ENCODE measurements around the gene RAD51B. TPM values are rescaled to one million over a fixed set of nuclear protein-coding genes. Genes with fewer than 3 reads are reported as not detected.
A peak's percentile ranks its signal among the peaks of the same experiment; 100 is the strongest.

Gene RAD51B
- total and polyA plus RNA-seq, 9 of the 15 experiments (the other 6 are each of a cell fraction or from before 2014, with no cell fraction given) = 8.5 to 17.3 (median 11.3) TPM

DNA sequence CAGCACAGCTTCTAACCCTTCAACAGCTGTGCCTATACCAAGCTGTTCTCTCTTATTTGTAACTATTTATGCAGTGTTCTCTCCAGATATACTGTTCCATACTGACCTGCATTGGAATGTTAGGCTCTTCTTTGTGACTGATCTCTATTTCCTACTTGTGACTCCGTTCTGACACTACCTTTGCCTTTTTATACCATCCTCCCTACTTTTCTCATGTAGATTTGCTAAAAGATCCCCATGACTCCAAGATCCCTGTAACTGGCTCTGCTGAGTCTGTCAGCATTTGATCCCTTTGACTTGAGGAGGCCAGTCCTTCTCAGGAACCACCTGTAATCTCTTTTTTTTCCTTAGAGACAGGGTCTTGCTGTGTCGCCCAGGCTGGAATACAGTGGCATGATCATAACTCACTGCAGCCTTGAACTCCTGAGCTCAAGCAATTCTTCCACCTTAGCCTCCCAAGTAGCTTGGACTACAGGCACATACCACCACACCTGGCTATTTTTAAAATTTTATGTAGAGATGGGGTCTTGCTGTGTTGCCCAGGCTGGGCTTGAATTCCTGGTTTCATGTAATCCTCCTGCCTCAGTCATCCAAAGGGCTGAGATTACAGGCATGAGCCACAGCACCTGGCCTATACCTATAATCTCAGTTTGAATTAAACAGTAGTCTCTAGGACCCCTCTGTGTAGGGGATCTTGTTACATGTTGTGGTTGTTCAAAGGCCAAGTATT, 605.0 kb downstream of the RAD51B start:
- FAIRE-seq (no peak), ATAC-seq (no peak), DNase-seq (ENCODE audit: extremely low read depth in 1 of 4, low spot score in 3 of 4) (no peak)
- no TSS peak for BruUV-seq (replicated peaks)
- ChIA-PET POLR2A (no interaction called here), CTCF (ENCODE audit: low intra/inter-chr PET ratio) (no interaction called here)
- intact Hi-C loops (cut with micrococcal nuclease) = no loop called here
- H2AFZ ChIP-seq (ENCODE audit: low read depth, low read length) = no peak overlapping the region
- no peak overlapping the region for H3K4me3 ChIP-seq
- H3K9ac ChIP-seq (ENCODE audit: insufficient read depth in 1 of 2, low read depth in 2 of 2, low read length in 2 of 2) = no peak overlapping the region
- H4K20me1 ChIP-seq (replicated peaks; ENCODE audit: control insufficient read depth, insufficient read depth, low read length) = no peaks in the 10 kb centered on the region
- no peak overlapping the region for H3K4me2 ChIP-seq (ENCODE audit: insufficient read depth, low read length)
- H3K4me1 ChIP-seq (replicated peaks in 1 of 2; ENCODE audit: control insufficient read depth in 2 of 2, insufficient read depth in 2 of 2, low read length in 2 of 2) = peaks cover 0 to 3% of the 10 kb centered on the region in 2 experiments; a peak in 2 of 5 replicates
- H3K27me3 ChIP-seq (ENCODE audit: control insufficient read depth in 2 of 2, insufficient read depth in 2 of 2, low read length in 2 of 2) = no peaks in the 10 kb centered on the region
- H3K36me3 ChIP-seq (ENCODE audit: control insufficient read depth, insufficient read depth, low read length) = no peaks in the 10 kb centered on the region
- no peak overlapping the region for H3K27ac ChIP-seq (ENCODE audit: extremely low read depth, low read depth, low read length)
- 40% methylated on average over 2 of the region's 2 CpGs for WGBS (ENCODE audit: insufficient coverage, low coverage, missing lambda C conversion rate)
- no peaks in the 10 kb centered on the region for H3K9me1 ChIP-seq (ENCODE audit: control insufficient read depth, insufficient read depth, low read length)
- TF ChIP-seq MYBL2 (IDR thresholded peaks at IDR 0.05; ENCODE audit: low read depth) = no peak
- TF ChIP-seq MYBL2 (CRISPR knock-in tag; IDR thresholded peaks at IDR 0.05; ENCODE audit: borderline replicate concordance) = no peak
- TF ChIP-seq POLR2A (conservative IDR thresholded peaks at IDR 0.05) = no peak
- TF ChIP-seq ZNF121 (CRISPR knock-in tag; conservative IDR thresholded peaks at IDR 0.05) = peak; percentile 60
- TF ChIP-seq FOXA3 (CRISPR knock-in tag; conservative IDR thresholded peaks at IDR 0.05 in 1 of 2, IDR thresholded peaks at IDR 0.05 in 1 of 2) = no peak
- no peak for TF ChIP-seq MTA3 (IDR thresholded peaks at IDR 0.05; ENCODE audit: borderline replicate concordance)
- H3K9me3 ChIP-seq (replicated peaks; ENCODE audit: control insufficient read depth, insufficient read depth, low read depth, low read length) = no peaks in the 10 kb centered on the region
- no peaks in the 10 kb centered on the region for H3K79me2 ChIP-seq (ENCODE audit: control insufficient read depth, insufficient read depth, low read length)
- in situ Hi-C loops (cut with MboI) = no loop called here

Data from K562 (cell line).